Measurements from ENCODE around the gene CFI. TPM values are rescaled to one million over a fixed set of nuclear protein-coding genes. Genes with fewer than 3 reads are reported as not detected.

CFI gene
- total and polyA plus RNA-seq, 3 donors from 2014 or later, result 4.3 to 26.0 (median 24.5) TPM

DNA sequence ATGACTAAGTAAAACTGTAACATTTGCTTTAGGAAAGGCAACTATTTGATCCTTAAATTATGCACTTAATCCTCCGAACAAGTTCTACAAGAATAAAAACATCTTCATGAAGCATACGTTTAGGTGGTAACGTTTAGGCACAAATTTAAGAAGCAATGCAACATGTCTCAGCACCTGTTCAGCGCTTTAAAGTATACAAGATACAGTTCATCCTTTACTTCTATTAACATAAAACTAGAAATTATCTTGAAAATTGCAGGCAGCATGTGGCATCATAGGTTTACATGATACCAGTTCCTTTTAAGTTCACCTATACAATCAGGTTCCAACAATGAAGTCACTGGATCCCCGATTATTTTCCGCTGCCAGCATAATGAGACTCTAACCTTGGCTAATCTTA, 73.4 kb downstream of the CFI start:
- no peaks in the 10 kb centered on the region for H3K27me3 ChIP-seq
- 33 to 46% methylated on average over 6 of the region's 6 CpGs for WGBS, 2 donors
- TF ChIP-seq, protein P1, sequence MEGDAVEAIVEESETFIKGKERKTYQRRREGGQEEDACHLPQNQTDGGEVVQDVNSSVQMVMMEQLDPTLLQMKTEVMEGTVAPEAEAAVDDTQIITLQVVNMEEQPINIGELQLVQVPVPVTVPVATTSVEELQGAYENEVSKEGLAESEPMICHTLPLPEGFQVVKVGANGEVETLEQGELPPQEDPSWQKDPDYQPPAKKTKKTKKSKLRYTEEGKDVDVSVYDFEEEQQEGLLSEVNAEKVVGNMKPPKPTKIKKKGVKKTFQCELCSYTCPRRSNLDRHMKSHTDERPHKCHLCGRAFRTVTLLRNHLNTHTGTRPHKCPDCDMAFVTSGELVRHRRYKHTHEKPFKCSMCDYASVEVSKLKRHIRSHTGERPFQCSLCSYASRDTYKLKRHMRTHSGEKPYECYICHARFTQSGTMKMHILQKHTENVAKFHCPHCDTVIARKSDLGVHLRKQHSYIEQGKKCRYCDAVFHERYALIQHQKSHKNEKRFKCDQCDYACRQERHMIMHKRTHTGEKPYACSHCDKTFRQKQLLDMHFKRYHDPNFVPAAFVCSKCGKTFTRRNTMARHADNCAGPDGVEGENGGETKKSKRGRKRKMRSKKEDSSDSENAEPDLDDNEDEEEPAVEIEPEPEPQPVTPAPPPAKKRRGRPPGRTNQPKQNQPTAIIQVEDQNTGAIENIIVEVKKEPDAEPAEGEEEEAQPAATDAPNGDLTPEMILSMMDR (IDR thresholded peaks at IDR 0.05), result no peak
- H3K27ac ChIP-seq, result no peak overlapping the region
- no peaks in the 10 kb centered on the region for H3K36me3 ChIP-seq (ENCODE audit: low read depth, missing control alignments)
- no peaks in the 10 kb centered on the region for H3K9me3 ChIP-seq
- DNase-seq, result no peak
- no peaks in the 10 kb centered on the region for H3K4me1 ChIP-seq
- intact Hi-C loops (cut with DNase I; ENCODE audit: low total_unique reads), result no loop called here
- H3K4me3 ChIP-seq, result peak overlapping the region in 1 of 2 donors; percentile 90

DNA sequence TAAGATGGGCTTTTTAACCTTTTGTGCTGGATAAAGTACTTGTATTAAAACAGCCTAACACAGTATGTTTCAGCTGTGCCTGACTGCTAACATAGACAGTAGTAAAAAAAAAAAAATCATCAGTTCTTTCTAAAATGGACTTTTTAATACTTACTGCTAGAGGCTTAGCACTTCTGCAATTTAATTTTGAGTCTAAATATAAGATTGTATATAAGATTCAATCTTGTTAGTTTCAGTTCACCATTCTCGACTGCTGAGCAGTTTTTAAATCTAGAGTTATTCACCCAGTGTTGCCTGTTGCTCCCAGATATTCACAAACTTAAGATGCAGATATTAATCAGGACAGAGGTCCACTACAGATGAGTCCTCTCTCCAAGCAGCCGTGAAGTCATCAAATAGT, 78.7 kb downstream of the CFI start:
- Histone ChIP-seq H3K4me3 (no peak overlapping the region), H3K27me3 (no peaks in the 10 kb centered on the region), H3K9me3 (no peaks in the 10 kb centered on the region), H3K36me3 (ENCODE audit: low read depth, missing control alignments) (no peaks in the 10 kb centered on the region), H3K4me1 (no peaks in the 10 kb centered on the region), H3K27ac (no peak overlapping the region)
- DNase-seq, result no peak
- no peak for TF ChIP-seq POLR2A (IDR thresholded peaks at IDR 0.05)
- TF ChIP-seq, protein P1 (IDR thresholded peaks at IDR 0.05), result no peak
- WGBS, 2 donors, result 77 to 83% methylated on average over 2 of the region's 2 CpGs
- intact Hi-C loops (cut with DNase I; ENCODE audit: low total_unique reads), result no loop called here

DNA sequence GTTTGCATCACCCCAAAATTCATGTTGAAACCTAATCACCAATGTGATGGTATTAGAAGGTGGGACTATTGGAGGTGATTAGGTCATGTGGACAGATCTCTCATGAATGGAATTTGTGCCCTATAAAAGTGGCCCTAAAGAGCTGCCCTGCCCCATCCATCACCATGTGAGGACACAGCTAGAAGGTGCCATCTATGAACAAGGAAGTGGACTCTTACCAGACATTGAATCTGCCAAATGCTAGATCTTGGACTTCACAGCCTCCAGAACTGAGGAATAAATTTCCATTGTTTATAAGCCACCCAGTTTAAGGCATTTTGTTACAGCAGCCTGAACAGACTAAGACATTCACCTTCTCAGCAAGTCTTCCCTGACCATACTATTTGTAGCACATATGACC, 79.4 kb downstream of the CFI start:
- no peaks in the 10 kb centered on the region for H3K4me1 ChIP-seq
- TF ChIP-seq, protein P1 (IDR thresholded peaks at IDR 0.05), result no peak
- TF ChIP-seq POLR2A (IDR thresholded peaks at IDR 0.05), result no peak
- DNase-seq, result no peak
- no peaks in the 10 kb centered on the region for H3K9me3 ChIP-seq
- H3K36me3 ChIP-seq (ENCODE audit: low read depth, missing control alignments), result no peaks in the 10 kb centered on the region
- intact Hi-C loops (cut with DNase I; ENCODE audit: low total_unique reads), result no loop called here
- H3K27ac ChIP-seq, result no peak overlapping the region
- H3K27me3 ChIP-seq, result no peaks in the 10 kb centered on the region
- no peak overlapping the region for H3K4me3 ChIP-seq

DNA sequence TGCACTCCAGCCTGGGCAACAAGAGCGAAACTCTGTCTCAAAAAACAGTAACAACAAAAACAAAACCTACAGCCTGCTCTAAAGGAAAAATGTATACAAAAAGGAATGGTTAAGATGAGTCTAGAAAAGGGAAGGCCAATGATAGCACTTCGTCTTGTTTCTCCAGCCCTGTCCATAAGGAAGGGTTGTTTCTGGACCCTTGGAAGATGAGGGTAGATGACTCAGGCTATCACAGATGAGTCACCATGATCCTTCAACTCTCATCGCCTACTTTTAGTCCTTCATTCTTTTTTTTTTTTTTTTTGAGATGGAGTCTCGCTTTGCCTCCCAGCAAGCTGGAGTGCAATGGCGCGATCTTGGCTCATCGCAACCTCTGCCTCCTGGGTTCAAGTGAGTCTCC, 80.8 kb downstream of the CFI start:
- Histone ChIP-seq H3K36me3 (ENCODE audit: low read depth, missing control alignments) (no peaks in the 10 kb centered on the region), H3K27ac (no peak overlapping the region), H3K9me3 (no peaks in the 10 kb centered on the region), H3K4me1 (no peaks in the 10 kb centered on the region), H3K27me3 (no peaks in the 10 kb centered on the region), H3K4me3 (no peak overlapping the region)
- no peak for DNase-seq
- TF ChIP-seq, protein P1 (IDR thresholded peaks at IDR 0.05), result no peak
- no peak for TF ChIP-seq POLR2A (IDR thresholded peaks at IDR 0.05)
- intact Hi-C loops (cut with DNase I; ENCODE audit: low total_unique reads), result no loop called here
- 95 to 96% methylated on average over 7 of the region's 7 CpGs for WGBS, 2 donors

DNA sequence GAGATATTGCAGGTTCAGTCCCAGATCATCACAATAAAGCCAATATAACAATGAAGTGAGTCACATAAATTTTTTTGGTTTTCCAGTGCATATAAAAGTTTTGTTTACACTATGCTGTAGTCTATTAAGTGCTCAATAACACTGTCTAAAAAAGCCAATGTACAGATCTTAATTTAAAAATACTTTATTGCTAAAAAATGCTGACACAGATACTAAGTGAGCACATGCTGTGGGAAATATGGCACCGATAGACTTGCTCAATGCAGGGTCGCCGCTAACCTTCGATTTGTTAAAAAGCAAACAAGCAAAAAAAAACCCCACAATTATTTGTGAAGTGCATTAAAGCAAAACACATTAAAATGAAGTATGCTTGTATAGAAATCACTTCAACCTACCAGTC, 82.2 kb downstream of the CFI start:
- no peak for DNase-seq
- TF ChIP-seq, protein P1 (IDR thresholded peaks at IDR 0.05), result no peak
- no peak for TF ChIP-seq POLR2A (IDR thresholded peaks at IDR 0.05)
- Histone ChIP-seq H3K36me3 (ENCODE audit: low read depth, missing control alignments) (no peaks in the 10 kb centered on the region), H3K27ac (no peak overlapping the region), H3K4me1 (no peaks in the 10 kb centered on the region), H3K4me3 (no peak overlapping the region), H3K9me3 (no peaks in the 10 kb centered on the region), H3K27me3 (no peaks in the 10 kb centered on the region)
- intact Hi-C loops (cut with DNase I; ENCODE audit: low total_unique reads), result no loop called here
- 92 to 96% methylated on average over 4 of the region's 4 CpGs for WGBS, 2 donors
